Panc1 (cell line): Measurements from ENCODE around the gene RASSF10.

Experiments used
- CTCF ChIP-seq: fragments of 450-650 bp; IDR thresholded peaks from 2 replicates; pipeline ENCODE4 v1.5.1; 2017; ENCODE audit warnings: mild to moderate bottlenecking
- POLR2AphosphoS5 ChIP-seq: IDR thresholded peaks from 2 replicates; pipeline ENCODE4 v1.6.1; 2012; ENCODE audit warnings: mild to moderate bottlenecking, low read depth, low read length, moderate library complexity
- TCF7L2 ChIP-seq: IDR thresholded peaks from 2 replicates; pipeline ENCODE4 v1.6.1; 2011; ENCODE audit warnings: mild to moderate bottlenecking, low read depth, low read length, inconsistent platforms

GRCh38 chr11:13031349-13031748 lies 22.2 kb downstream of the RASSF10 start:
- TF ChIP-seq CTCF (no peak), POLR2AphosphoS5 (no peak), TCF7L2 (no peak)
